CD14-positive monocyte (primary cell): ENCODE data around the gene RRBP1. TPM values are rescaled to one million over a fixed set of nuclear protein-coding genes. Genes with fewer than 3 reads are reported as not detected.

Experiments
- DNase-seq, 3 donors: peaks; one replicate each; pipeline ENCODE4 v3.0.0-alpha.2; 2011 to 2022
- H2AFZ ChIP-seq: 2 replicates; pipeline ENCODE4 v1.6.0; 2012; ENCODE audit warnings: mild to moderate bottlenecking, low read depth, low read length, inconsistent platforms; ENCODE audit not compliant: insufficient read depth, poor library complexity, severe bottlenecking
- H3K27ac ChIP-seq, 2 donors: 1 replicate in 1 of 2; 2 replicates in 1 of 2; pipeline ENCODE4 v1.5.1; 2012 to 2013; ENCODE audit warnings: low read length in 2 of 2, control low read depth in 1 of 2, inconsistent platforms in 1 of 2, low read depth in 1 of 2, mild to moderate bottlenecking in 1 of 2
- H3K27me3 ChIP-seq, 2 donors: one replicate each; pipeline versions ENCODE4 v1.6.0 to v1.6.1; 2011 to 2013; ENCODE audit warnings: low read length in 2 of 2; ENCODE audit not compliant: control insufficient read depth in 2 of 2, insufficient read depth in 2 of 2
- H3K36me3 ChIP-seq, 2 donors: replicated peaks in 1 of 2; 1 replicate in 1 of 2; 2 replicates in 1 of 2; pipeline versions ENCODE4 v1.5.1 to v1.6.1; 2012 to 2013; ENCODE audit warnings: low read length in 2 of 2, control low read depth in 1 of 2, inconsistent platforms in 1 of 2, mild to moderate bottlenecking in 1 of 2; ENCODE audit not compliant: insufficient read depth in 2 of 2, control insufficient read depth in 1 of 2
- H3K4me1 ChIP-seq, 2 donors: 1 replicate in 1 of 2; 2 replicates in 1 of 2; pipeline versions ENCODE4 v1.5.1 to v1.6.1; 2012 to 2013; ENCODE audit warnings: low read length in 2 of 2, control low read depth in 1 of 2, inconsistent platforms in 1 of 2, mild to moderate bottlenecking in 1 of 2, moderate library complexity in 1 of 2; ENCODE audit not compliant: insufficient read depth in 2 of 2, control insufficient read depth in 1 of 2
- H3K4me2 ChIP-seq: replicated peaks from 2 replicates; pipeline ENCODE3; 2012; ENCODE audit warnings: low read length, moderate library complexity, mild to moderate bottlenecking; ENCODE audit not compliant: poor library complexity, severe bottlenecking; ENCODE audit errors: extremely low read depth
- H3K4me3 ChIP-seq, 3 experiments: fragments of 200-600 bp in 1 of 3; sonication (generic) in 1 of 3; replicated peaks in 1 of 3; 1 replicate in 2 of 3; 2 replicates in 1 of 3; pipeline ENCODE4 v1.5.1; 2011 to 2013; ENCODE audit warnings: low read length in 3 of 3, mild to moderate bottlenecking in 3 of 3, control low read depth in 2 of 3, low read depth in 2 of 3, inconsistent platforms in 1 of 3, moderate library complexity in 1 of 3
- H3K79me2 ChIP-seq: 2 replicates; pipeline ENCODE4 v1.6.0; 2012; ENCODE audit warnings: mild to moderate bottlenecking, control low read depth, inconsistent platforms, low read length, moderate library complexity; ENCODE audit not compliant: insufficient read depth
- H3K9ac ChIP-seq: 2 replicates; pipeline ENCODE4 v1.6.0; 2017; ENCODE audit warnings: low read length, mild to moderate bottlenecking; ENCODE audit not compliant: insufficient read depth, poor library complexity, severe bottlenecking
- H3K9me3 ChIP-seq, 2 donors: replicated peaks in 1 of 2; 1 replicate in 1 of 2; 2 replicates in 1 of 2; pipeline versions ENCODE4 v1.5.1 to v1.6.1; 2012 to 2013; ENCODE audit warnings: low read length in 2 of 2, control low read depth in 1 of 2; ENCODE audit not compliant: control insufficient read depth in 1 of 2, insufficient read depth in 1 of 2
- H4K20me1 ChIP-seq: 2 replicates; pipeline ENCODE4 v1.6.0; 2012; ENCODE audit warnings: mild to moderate bottlenecking, low read length, control low read depth, moderate library complexity; ENCODE audit not compliant: insufficient read depth
- H3K27ac Mint-ChIP-seq, 7 donors: one replicate each; pipeline ENCODE4 v1.8.0; 2020; ENCODE audit warnings: mild to moderate bottlenecking in 7 of 7, mixed read lengths in 7 of 7, moderate library complexity in 6 of 7, inconsistent platforms in 2 of 7
- H3K27me3 Mint-ChIP-seq, 3 donors: one replicate each; pipeline ENCODE4 v1.8.0; 2021 to 2022; ENCODE audit warnings: low read depth in 3 of 3, mild to moderate bottlenecking in 3 of 3, mixed read lengths in 3 of 3, moderate library complexity in 3 of 3, inconsistent platforms in 1 of 3
- H3K36me3 Mint-ChIP-seq, 2 donors: one replicate each; pipeline ENCODE4 v1.8.0; 2020; ENCODE audit warnings: mixed read lengths in 2 of 2, inconsistent platforms in 1 of 2, mild to moderate bottlenecking in 1 of 2
- H3K4me1 Mint-ChIP-seq: one replicate; pipeline ENCODE4 v1.8.0; 2020; ENCODE audit warnings: mild to moderate bottlenecking, mixed read lengths
- H3K4me3 Mint-ChIP-seq, 2 donors: one replicate each; pipeline ENCODE4 v1.8.0; 2020; ENCODE audit warnings: mild to moderate bottlenecking in 2 of 2, mixed read lengths in 2 of 2, moderate library complexity in 1 of 2
- H3K9me3 Mint-ChIP-seq, 7 donors: one replicate each; pipeline ENCODE4 v1.8.0; 2020 to 2022; ENCODE audit warnings: mixed read lengths in 7 of 7, mild to moderate bottlenecking in 6 of 7, moderate library complexity in 6 of 7, inconsistent platforms in 2 of 7
- CTCF ChIP-seq: fragments of 200-600 bp; IDR thresholded peaks from one replicate; pipeline ENCODE4 v1.8.0; 2022; ENCODE audit warnings: antibody characterized with exemption, mild to moderate bottlenecking
- WGBS: methylation state at CpG from one replicate; pipeline ENCODE4 v1.1.5; 2013; ENCODE audit warnings: missing lambda C conversion rate; ENCODE audit not compliant: insufficient coverage; 5-methylcytosine and 5-hydroxymethylcytosine counted together
- intact Hi-C, 2 donors: fragments of 100-400 bp; cut with micrococcal nuclease; formaldehyde crosslinking; loops; one replicate each; pipeline versions ENCODE4 v1.15.0 to v1.15.1; 2023
- polyA plus RNA-seq, 3 donors: library from polyadenylated mRNA; depleted of rRNA in 1 of 3; unstranded in 2 of 3; stranded (reverse) in 1 of 3; fragments of 300-500 nt in 2 of 3; fragments of >200 nt in 1 of 3; fragmentation: Illumina TruSeq in 2 of 3; gene quantifications; 1 replicate in 2 of 3; 2 replicates in 1 of 3; pipeline ENCODE4 v1.2.3, GENCODE V29; 2012 to 2021

The RRBP1 gene
- polyA plus RNA-seq, 3 donors = 4.7 to 22.2 (median 7.5) TPM

GRCh38 chr20:17663486-17663885, 18.6 kb downstream of the RRBP1 start:
- H3K9me3 Mint-ChIP-seq = peaks cover 2 to 15% (median 4%) of the 10 kb centered on the region in 7 donors
- H4K20me1 ChIP-seq = peaks cover 54% of the 10 kb centered on the region
- no peak overlapping the region for H3K4me3 ChIP-seq
- H3K4me1 ChIP-seq = peaks cover 3 to 13% of the 10 kb centered on the region in 2 donors
- H3K79me2 ChIP-seq = peaks cover 90% of the 10 kb centered on the region
- no peak for DNase-seq
- H3K9ac ChIP-seq = no peak overlapping the region
- H3K27me3 Mint-ChIP-seq = no peaks in the 10 kb centered on the region
- peaks cover 10 to 43% of the 10 kb centered on the region in 2 donors for H3K36me3 ChIP-seq
- peak overlapping the region in 1 of 2 donors; percentile 44 for H3K27ac ChIP-seq
- peaks cover 20 to 49% of the 10 kb centered on the region in 2 donors for H3K36me3 Mint-ChIP-seq
- no peaks in the 10 kb centered on the region for H3K27me3 ChIP-seq
- intact Hi-C loops = no loop called here
- TF ChIP-seq CTCF = no peak
- peaks cover 17% of the 10 kb centered on the region for H3K4me1 Mint-ChIP-seq
- no peak overlapping the region for H3K4me3 Mint-ChIP-seq
- peaks cover 0 to 4% of the 10 kb centered on the region in 2 donors for H3K9me3 ChIP-seq
- no peak overlapping the region for H2AFZ ChIP-seq
- WGBS = 89% methylated on average over 4 of the region's 5 CpGs
- H3K4me2 ChIP-seq = no peak overlapping the region
- peak overlapping the region in 1 of 7 donors; percentile 26 for H3K27ac Mint-ChIP-seq

GRCh38 chr20:17663040-17663399, 19.0 kb downstream of the RRBP1 start:
- Histone ChIP-seq H4K20me1 (peaks cover 50% of the 10 kb centered on the region), H3K4me2 (no peak overlapping the region), H3K4me3 (no peak overlapping the region), H3K9me3 (peaks cover 0 to 5% of the 10 kb centered on the region in 2 donors), H3K27ac (peak overlapping the region in 1 of 2 donors; percentile 44), H3K36me3 (peaks cover 12 to 43% of the 10 kb centered on the region in 2 donors), H3K27me3 (no peaks in the 10 kb centered on the region), H3K79me2 (peaks cover 90% of the 10 kb centered on the region), H2AFZ (no peak overlapping the region), H3K9ac (no peak overlapping the region), H3K4me1 (peaks cover 3 to 13% of the 10 kb centered on the region in 2 donors)
- intact Hi-C loops = no loop called here
- peaks cover 6 to 16% (median 8%) of the 10 kb centered on the region in 7 donors for H3K9me3 Mint-ChIP-seq
- no peaks in the 10 kb centered on the region for H3K27me3 Mint-ChIP-seq
- no peak overlapping the region for H3K4me3 Mint-ChIP-seq
- H3K36me3 Mint-ChIP-seq = peaks cover 24 to 49% of the 10 kb centered on the region in 2 donors
- no peak for DNase-seq
- H3K27ac Mint-ChIP-seq = no peak overlapping the region
- H3K4me1 Mint-ChIP-seq = peaks cover 17% of the 10 kb centered on the region
- WGBS = 94% methylated on average over 10 of the region's 13 CpGs
- TF ChIP-seq CTCF = no peak
